Tongue (tissue), 3 donors: Measurements from ENCODE around the gene FGF18. TPM values are rescaled to one million over a fixed set of nuclear protein-coding genes. Genes with fewer than 3 reads are reported as not detected.

ENCODE experiments used
- DNase-seq: peaks from one replicate; pipeline ENCODE4 v3.0.0-alpha.2; 2015
- small RNA-seq: library from RNA; depleted of rRNA; stranded (forward); fragments of <200 nt; gene quantifications from one replicate; pipeline ENCODE3, GENCODE V24; 2014; ENCODE audit warnings: low replicate concordance
- total RNA-seq: library from RNA; depleted of rRNA; stranded (reverse); fragments of >200 nt; gene quantifications from one replicate; pipeline ENCODE4 v1.2.3, GENCODE V29; 2014

FGF18 gene
- total RNA-seq, 1 donor from 2014 or later = 3.9 TPM

DNA sequence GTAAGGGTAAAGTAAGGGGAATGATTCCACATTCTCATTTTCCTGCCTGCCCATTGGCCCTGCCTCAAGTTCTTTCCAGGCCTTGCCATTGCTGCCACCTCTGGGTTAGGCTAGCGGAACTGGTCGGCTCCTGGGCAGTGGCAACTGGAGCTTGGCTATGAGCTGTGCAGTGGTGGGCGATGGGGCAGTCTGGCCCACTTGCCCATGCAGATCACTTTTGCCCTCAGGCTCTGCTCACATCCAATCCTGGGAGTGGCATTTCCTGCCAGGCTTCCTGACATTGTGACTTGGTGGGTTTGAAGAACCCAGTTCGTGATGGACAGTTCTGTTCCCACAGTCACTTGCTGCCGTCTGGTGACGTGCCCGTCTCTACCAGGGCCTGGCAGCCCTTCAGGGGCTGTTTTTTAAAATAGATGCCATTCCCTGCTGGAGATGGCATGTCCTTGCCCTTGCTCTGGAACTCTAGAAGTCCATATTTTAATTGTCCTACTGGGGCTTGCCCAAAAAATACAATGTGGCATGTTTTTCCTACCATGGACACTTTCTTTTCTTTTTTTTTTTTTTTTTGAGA, 86.1 kb downstream of the FGF18 start:
- no peak for DNase-seq

DNA sequence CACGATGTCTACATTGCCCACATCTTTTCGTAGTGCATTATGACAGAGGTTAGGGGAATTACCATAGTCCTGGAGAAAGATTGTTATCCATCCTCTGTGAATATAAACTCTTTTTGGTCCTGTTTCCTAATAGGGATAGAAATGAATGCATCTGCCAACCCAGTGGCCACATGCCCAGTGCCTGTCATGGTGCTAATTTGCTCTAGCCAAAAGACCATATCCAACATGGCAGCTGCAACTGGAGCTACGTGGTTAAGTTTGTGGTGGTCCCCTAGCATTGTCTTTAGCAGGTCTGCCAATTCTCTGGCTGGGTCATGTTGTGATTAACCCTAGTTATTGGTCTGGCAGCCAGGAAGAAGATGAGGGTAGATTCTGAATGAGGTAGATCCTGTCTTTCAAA, 87.5 kb downstream of the FGF18 start:
- DNase-seq = peak; percentile 78

Small RNAs within 50 kb of the gene (small RNA-seq; reads per million reads assigned to genes)
- 4.0 reads per million, percentile 91 among the genes with 10 or more reads in this experiment for gene MIR3912

Other genes with a start within 250 kb of the FGF18 start
- not detected for gene TLX3, start 110.4 kb upstream of the FGF18 start, total RNA-seq
- gene NPM1, start 31.8 kb upstream of the FGF18 start, total RNA-seq = 770 TPM